Stimulated activated CD8-positive, alpha-beta memory T cell treated with anti-CD3 and anti-CD28 coated beads, Interleukin-15, amount 100 ng/mL, for 24 hours (primary cell): ENCODE measurements around the gene TPO.
"Not testable (repeated sequence)": the region's sequence is repeated elsewhere in the genome, so short reads cannot be mapped to it uniquely, and the experiment has no call there.

Experiments
- DNase-seq: peaks from one replicate; pipeline ENCODE4 v3.0.0-alpha.2; 2020; ENCODE audit warnings: low read depth

The TPO gene

DNA sequence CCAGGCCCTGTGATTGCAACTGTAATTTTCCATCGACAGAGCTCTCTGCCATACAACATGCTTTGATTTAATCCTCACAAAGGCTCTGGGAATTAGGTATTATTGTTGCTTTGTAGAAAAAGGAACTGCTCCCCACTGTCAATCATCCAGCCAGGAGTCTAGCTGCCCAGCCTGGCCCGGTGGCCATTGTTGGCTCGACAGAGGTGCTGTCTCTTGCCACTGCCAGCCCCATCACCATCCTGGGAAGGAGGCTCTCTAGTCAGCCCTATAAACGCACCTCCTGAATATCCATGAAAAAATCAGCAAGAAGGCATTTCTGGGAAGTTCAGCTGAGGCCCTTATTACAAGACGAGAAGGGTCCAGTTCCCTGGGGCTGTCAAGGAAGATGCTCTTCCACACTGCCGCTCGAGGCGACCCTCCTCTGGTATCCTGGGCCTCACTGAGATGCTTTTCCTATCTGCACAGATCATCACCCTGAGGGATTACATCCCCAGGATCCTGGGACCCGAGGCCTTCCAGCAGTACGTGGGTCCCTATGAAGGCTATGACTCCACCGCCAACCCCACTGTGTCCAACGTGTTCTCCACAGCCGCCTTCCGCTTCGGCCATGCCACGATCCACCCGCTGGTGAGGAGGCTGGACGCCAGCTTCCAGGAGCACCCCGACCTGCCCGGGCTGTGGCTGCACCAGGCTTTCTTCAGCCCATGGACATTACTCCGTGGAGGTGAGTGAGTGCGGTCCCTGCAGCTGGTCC, 71.0 kb downstream of the TPO start:
- DNase-seq: no peak

DNA sequence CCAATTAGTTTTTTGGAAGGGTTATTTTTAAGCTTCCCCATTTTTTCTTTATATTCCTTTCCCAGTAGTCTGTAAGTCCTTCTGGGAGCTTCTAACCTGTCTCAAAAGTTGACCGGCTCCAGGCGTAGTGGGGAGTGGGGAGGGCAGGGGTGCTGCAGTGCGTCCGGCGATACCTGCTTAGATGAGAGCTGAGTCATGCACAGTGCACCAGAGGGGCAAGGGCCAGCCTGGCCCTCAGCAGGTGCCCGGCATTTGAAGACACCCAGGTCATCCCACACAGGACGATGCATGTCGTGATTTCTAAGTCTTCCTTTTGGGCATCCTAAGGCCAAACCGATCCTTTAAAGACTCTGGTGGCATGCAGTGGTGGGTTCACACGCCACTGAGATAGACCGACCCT, 73.4 kb downstream of the TPO start:
- no peak for DNase-seq

DNA sequence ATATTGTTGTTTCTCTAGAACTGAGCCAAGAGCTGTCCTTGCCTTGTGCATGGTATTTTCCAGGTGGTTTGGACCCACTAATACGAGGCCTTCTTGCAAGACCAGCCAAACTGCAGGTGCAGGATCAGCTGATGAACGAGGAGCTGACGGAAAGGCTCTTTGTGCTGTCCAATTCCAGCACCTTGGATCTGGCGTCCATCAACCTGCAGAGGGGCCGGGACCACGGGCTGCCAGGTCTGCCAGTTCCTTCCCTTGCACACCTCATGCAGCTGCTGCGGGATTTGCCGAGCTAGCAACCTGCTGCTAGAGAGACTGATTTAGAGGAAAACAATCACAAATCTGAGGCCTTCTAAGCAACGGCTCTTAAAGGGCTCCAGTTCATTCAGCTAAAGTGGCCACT, 74.5 kb downstream of the TPO start:
- no peak for DNase-seq

DNA sequence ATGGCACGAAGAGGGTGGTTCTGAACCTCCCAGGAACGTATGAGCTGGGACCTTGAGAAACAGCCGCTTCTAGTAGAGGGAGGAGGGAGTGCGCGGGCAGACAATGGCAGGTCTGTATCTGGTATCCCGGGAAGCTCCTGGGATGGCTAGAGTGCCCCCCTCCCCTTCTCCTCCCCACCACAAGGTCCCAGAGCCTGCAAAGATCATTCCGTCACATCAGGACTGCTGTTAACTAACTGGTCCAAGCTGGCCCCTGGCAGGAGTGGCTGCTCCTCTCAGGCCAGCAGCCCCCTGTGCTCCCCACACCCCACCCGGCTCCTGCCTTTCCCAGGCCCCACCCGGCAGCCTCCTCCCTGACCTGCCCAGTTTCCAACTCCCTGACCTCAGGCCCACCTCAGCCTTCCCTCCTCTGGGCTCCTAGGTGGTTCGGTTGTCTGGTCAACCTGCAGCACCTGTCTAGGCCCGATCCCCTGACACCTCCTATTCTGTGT, 75.0 kb downstream of the TPO start:
- DNase-seq: no peak

DNA sequence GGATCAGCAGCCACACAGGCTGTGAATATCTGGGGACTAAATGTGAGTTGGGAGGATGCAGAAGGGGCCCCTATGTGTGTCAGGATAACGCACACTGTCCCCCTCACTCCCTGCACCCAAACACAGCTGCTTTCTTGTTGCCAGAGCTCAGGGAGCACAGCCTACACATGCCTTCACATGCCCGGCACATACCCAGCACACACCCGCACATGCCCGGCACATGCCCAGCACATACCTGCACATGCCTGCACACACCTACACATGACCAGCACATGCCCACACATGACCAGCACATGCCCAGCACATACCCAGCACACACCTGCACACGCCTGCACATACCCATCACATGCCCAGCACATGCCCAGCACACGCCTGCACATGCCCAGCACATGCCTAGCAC, 75.6 kb downstream of the TPO start:
- DNase-seq: no peak

DNA sequence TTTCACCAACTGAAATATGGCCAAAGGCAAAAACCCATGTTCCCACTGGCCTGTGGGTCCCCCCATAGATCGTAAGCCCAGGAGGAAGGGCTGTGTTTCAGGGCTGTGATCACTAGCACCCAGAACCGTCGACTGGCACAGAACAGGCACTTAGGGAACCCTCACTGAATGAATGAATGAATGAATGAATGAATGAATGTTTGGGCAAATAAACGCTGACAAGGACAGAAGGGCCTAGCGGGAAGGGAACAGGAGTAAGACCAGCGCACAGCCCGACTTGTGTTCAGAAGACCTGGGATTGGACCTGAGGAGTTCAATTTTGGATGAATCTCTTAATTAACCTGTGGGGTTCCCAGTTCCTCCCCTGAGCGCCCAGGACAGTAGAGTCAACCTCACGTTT, 76.2 kb downstream of the TPO start:
- DNase-seq: no peak

DNA sequence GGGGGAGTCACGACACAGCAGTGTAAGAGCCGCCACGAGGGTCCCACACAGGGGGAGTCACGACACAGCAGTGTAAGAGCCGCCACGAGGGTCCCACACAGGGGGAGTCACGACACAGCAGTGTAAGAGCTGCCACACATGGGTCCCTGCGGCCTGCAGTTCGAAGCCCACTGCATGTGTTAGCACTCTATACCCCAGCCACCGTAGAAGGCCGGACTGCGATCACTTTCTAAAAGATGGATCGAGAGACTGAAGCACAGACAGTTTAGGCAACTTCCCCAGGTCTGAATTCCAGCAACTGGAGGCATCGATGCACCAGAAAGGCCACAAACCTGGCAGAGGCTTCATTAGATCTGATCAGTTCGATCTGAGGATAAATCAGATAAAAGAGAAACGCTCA, 77.1 kb downstream of the TPO start:
- DNase-seq: not testable (repeated sequence)

DNA sequence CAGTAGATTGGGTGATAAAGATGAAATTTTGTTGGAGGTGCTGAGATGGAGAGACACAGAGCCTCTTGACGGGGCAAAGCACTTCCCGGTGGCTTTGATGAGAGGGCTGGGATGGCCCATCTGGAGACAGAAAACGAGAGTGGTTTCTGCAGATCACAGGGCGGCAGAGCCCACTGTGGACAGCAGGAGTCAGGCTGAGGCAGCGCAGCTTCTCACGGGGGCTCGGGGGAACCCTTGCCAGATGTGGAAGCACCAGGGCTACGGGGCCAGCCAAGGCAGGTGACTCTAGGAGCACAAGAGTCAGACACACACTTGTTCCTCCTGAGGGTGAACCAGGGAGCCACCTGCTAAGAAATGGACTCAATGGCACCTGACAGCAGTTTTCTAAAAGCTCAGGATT, 78.5 kb downstream of the TPO start:
- DNase-seq: no peak

DNA sequence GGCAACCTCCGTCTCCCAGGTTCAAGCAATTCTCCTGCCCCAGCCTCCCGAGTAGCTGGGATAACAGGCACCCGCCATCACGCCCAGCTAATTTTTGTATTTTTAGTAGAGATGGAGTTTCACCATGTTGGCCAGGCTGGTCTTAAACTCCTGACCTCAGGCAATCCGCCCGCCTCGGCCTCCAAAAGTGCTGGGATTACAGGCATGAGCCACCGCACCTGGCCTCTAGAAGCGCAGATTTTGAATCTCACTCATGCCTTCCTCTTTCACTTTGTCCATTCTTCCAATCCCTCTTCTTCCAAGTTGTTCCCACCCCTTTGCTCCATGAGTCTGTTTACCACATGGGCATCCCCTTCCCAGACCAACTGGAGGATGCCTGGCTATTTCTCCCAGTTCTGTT, 79.0 kb downstream of the TPO start:
- not testable (repeated sequence) for DNase-seq

DNA sequence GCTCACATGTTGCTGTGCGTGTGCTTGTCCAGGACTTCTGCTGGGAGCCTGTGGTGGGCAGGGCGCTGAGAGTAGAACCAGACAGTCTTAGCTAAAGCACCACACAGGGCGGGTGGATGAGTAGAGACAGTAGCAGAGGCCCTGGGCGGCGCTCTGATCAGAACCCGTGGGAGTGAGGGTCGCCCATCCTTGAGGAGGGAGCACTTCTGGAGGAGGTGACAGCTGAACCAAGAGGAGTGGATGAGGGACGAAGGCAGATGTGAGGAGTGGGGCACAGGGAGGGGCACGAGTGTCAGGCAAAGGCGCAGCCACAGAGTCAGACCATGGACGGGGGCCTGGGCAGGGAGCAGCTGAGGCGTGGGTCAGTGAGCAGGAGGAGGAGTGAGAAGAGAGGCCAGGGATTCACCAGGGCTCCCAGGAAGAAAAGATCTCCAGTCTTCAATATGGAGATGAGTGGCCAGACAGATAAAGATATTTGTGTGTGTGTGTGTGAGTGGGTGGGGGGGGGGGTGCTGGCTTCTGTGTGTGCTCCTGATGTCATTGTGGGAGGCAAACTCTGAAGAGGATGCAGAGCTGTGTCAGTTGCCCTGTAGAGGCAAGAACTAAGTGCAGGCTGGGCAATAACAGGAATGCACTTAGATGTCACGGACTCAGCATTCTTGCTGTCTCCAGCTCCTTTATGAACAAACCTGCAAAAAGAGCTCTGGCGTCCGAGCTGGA, 79.6 kb downstream of the TPO start:
- DNase-seq: no peak

DNA sequence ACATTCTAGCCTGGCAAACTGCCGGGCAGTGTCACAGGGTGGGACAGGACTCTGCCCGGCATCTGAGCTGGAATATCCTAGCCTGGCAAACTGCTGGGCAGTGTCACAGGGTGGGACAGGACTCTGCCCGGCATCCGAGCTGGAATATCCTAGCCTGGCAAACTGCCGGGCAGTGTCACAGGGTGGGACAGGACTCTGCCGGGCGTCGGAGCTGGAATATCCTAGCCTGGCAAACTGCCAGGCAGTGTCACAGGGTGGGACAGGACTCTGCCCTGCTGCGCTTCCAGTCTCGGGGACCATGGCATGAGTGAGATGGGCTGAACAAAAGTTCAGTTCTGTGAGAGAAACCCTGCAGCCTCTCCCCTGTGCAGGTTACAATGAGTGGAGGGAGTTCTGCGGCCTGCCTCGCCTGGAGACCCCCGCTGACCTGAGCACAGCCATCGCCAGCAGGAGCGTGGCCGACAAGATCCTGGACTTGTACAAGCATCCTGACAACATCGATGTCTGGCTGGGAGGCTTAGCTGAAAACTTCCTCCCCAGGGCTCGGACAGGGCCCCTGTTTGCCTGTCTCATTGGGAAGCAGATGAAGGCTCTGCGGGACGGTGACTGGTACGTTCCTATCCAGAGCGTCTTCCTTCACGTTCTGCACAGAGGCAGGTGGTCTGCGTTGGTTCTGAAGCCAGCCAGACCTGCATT, 80.3 kb downstream of the TPO start:
- DNase-seq: no peak

DNA sequence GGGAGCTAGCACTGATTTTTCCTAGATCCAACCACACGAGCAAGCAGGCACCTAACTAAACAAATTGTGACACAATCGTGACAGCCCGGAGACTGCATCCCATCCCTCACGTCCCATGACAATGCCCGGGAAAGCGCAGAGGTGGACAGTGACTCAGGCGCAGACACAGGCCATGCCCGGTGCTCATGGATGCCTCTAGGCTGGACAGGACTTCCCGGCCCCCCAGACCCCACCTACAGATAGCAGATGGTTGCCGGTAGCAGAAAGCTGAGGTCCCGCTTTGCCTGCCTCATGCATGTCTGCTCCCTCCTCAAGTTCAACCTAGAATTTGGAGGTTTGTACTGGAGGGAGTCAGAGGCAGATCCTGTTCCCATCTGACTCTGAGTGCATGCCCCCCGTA, 81.0 kb downstream of the TPO start:
- no peak for DNase-seq

DNA sequence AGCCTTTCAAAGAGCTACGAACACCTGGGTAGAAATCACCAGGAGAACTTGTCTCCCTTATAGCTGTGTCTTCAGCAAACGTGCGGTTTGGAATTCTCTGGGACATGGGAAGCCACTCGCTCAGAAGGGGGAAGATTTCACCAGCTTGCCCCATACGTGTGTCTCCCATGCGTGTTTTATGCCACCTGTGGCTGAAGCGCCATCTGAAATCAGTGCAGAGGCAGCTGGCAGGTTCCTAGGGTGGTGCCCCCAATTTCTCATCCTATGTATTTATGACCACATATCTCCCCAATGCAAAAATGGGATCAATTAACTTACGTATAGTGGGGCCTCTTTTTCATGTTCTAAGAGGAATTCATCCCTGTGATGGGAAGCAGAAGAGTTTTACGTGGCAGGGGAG, 81.6 kb downstream of the TPO start:
- no peak for DNase-seq

DNA sequence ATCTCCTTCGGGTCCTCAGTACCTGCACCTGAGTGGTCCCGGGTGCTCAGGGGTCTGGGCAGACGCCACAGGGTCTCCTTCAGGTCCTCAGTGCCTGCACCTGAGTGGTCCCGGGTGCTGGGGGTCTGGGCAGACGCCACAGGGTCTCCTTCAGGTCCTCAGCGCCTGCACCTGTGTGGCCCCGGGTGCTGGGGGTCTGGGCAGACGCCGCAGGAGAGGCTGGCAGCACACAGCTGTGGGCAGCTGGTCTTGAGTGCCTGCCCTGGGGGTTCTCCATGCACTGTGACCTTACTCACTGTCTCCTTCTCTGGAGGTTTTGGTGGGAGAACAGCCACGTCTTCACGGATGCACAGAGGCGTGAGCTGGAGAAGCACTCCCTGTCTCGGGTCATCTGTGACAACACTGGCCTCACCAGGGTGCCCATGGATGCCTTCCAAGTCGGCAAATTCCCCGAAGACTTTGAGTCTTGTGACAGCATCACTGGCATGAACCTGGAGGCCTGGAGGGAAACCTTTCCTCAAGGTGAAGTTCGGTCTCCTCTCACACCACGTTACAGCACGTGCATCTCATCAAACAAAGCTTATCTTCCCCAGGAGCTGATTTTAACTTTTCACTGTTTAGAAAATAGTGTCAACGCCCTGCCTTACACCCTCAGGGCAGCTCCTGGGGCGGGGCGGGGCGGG, 82.6 kb downstream of the TPO start:
- no peak for DNase-seq

DNA sequence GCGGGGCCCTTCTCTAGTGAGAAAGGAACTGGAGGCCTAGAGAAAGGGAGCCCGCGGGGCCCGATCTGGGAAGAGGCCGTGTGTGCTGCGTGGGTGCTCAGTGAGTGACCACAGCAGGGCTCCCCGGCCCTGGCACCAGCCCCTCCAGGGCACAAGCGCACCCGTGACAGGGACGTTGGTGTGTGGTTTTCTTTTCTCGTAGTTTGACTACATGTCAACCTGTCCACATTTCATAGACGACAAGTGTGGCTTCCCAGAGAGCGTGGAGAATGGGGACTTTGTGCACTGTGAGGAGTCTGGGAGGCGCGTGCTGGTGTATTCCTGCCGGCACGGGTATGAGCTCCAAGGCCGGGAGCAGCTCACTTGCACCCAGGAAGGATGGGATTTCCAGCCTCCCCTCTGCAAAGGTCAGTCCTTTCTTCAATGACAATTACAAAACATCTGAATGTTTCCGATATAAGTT, 83.1 kb downstream of the TPO start:
- DNase-seq: no peak

DNA sequence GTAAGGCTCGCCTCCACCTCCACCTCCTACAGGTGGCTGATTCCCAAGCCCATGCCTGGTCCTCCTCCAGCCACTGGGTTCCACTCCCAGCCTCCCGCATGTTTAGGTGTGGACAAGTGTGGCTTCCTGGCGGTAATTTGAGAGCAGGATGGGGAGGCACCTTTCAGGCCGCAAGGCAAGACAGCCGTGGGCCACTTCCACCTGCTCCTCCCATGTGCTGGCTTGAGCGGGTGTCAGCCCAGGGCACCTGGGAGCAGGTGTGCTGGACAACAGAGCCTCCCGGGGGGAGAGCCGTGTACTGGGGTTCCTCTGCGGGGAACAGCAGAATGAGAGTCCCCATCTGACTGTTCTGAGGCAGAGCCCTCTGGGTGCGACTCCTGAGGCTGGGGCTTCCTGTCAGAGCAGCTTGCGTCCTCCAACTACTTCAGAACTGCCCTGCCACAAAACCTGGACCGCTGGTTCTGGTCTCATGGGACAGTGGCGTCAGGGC, 83.9 kb downstream of the TPO start:
- no peak for DNase-seq

DNA sequence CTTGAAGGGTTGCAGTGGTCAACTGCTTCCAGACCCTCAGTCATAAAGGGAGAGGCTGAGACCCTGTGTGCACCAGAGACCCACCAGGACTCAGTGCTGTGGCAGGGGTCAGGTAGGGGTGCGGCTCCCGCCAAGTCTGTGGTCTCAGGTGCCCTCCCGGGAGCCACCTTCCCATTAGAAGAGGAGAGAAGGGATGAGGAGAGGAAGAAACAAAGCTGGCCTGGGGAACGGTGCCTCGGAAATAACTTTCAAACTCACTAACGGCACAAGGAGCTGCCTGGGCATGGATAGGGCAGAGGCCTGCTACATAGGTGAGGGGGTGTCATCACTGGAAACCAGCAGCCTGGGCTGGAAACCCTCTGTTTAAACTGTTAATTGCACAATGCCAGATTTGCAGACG, 84.9 kb downstream of the TPO start:
- DNase-seq: no peak

DNA sequence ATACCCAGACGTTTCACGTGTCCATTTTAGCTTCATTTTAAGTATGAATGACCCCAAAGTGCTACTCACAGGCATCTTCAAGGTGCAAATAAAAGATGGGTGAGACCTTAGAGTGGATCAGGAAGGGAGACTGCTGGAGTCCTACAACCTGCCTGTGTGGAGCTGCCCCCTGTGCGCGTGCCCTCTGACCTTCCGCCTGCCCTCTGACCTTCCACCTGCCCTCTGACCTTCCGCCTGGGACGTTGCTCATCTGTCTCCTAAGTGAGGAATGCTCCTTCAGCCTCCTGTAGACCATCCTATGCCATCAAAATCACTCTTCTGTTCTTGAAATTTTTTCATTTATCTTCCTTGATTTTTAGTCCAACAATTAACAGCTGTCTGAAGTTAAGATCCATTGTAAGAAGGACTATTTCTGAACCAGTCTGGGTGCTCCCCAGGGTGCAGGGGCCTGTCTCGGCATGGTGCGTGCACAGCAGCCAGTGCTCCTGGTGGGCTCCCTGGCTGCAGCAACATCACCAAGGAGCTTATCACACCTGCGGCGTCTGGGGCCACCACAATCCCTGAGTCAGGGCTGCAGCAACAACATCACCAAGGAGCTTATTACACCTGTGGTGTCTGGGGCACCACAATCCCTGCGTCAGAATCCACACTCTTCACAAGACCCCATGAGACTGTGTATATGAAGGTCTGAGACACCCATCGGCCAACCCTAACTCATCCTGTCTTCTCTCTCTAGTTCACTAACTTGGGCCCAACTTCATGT, 86.0 kb downstream of the TPO start:
- DNase-seq: no peak

DNA sequence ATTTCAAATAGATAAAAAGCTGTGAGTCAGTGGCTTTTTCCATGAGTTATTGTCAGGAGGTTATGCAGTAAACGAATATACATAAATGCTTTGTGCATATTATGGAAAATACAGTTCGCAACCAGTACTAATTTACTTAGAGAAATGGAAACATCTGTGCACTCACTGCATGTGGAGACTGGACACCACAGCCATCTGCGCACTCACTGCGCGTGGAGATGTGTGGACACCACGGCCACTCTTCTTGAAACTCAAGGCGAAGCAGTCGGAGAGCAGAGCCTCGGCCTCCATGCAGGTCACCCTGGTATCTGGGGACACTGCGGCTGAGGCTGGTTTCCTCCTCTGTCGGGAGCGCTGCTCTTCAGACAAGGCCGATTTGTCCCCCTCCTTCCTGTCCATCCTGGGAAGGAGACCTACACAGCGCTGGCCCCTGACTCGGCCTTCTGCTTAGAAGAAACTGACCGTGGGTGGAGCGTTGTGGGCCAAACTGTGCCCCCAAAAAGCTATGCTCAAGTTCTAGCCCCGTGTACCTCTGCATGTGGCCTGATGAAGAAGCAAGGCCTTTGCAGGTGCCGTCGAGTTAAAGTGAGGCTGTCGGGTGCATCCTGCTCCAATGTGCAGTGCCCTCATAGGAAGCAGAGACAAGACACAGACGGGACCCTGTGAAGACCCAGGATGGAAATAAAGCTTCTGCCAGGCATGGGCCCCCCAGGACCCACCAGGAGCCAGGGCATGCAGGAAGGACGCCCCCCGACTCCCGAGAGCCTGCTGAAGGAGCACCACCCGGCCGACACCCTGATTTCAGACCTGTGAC, 88.0 kb downstream of the TPO start:
- no peak for DNase-seq

DNA sequence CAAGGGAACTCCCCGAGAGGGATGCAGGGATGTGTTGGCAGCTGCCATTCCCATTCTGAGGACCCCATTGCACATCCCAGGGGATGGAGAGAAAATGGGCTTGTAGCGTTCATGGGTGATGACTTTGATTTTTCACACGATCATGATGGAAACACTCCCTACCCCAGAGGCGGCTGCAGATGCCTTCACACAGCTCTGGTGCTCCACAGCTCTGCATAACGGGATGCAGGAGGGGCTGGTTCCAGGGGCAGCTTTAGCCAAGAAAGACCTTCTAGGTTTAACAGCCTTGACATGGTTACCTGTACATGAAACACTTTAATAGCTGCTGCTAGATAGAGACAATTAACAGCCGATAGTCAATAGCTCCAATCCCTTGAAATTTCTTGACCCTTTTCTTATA, 88.7 kb downstream of the TPO start:
- DNase-seq: no peak

DNA sequence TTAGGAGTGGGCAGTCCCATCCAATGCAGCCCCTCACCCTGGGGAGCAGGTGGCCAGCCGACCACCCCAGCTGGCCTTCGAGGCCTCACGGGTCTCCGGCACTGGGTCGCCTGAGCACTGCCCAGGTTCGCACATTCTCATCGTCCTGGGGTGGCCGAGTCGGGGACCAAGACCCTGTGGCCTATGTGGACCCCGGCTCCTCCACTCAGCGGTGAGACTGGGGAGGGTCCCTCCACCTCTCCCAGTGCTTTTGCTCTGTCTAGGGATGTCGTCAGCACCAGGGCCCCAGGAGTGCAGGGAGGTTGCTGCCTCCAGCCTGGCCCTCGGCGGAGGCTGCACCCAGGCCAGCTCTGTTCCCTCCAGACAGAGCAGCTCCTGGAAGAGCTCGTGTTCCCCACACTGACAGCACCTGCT, 89.6 kb downstream of the TPO start:
- no peak for DNase-seq
